NCI-H524 (cell line): ENCODE results near the gene CD7.

Source experiments
- DNase-seq, 2 experiments: peaks; one replicate each; lab custom pipeline; 2025; lab: John Stamatoyannopoulos, UW

CD7 gene

DNA sequence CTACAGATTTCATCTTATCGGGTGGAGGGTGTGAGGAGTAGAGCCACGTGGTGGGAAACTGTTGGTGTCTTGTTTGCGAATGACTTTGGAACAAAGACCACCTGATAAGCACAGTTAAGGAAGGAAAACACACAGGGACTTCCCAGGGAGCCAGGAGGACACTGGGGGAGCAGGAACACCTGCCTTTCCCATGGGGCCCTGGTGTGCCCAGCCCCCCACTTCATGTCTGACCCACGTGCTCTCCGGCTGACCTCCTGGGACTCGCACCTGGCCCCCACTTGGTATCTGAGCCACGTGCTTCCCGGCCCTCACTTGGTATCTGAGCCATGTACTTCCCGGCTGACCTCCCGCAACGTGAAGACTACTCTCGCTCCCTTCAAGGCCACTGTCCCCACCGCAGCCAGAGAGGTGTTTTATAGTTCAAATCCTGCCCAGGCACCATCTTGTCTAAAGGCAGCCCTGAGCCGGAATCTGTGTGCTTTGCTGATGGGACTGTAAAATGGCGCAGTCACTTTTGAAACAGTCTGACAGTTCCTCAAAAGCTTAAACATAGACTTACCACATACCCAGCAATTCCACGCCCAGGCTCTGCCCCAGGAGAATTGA is 38.5 kb downstream of the CD7 start:
- DNase-seq = no peak

- DNase-seq = no peak
Observed at GRCh38 chr17:82278308-82278707, 39.1 kb downstream of the CD7 start.

- DNase-seq = peak in 1 of 2 experiments; percentile 42
Observed at GRCh38 chr17:82277851-82278250, 39.6 kb downstream of the CD7 start.

GRCh38 chr17:82276938-82277337 is 40.5 kb downstream of the CD7 start:
- no peak for DNase-seq

DNA sequence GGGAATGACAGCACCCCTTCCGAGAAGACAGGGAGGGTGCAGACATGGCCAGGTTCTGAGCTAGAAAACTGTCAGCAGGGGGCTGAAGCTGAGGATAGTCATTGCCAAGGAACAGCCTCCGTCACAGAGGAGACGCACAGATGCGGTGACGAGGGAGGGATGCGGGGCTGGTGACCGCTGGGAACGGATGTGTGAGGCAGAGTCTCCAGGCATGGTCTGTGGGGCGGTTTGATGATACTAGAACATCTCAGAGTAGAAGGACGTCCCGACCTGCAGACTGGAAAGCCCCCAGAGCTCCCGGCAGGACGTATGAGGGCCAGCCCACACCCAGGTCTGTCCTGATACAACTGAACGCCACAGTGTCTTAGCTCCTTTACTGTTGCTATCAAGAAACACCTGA is 42.1 kb downstream of the CD7 start:
- DNase-seq = no peak

DNA sequence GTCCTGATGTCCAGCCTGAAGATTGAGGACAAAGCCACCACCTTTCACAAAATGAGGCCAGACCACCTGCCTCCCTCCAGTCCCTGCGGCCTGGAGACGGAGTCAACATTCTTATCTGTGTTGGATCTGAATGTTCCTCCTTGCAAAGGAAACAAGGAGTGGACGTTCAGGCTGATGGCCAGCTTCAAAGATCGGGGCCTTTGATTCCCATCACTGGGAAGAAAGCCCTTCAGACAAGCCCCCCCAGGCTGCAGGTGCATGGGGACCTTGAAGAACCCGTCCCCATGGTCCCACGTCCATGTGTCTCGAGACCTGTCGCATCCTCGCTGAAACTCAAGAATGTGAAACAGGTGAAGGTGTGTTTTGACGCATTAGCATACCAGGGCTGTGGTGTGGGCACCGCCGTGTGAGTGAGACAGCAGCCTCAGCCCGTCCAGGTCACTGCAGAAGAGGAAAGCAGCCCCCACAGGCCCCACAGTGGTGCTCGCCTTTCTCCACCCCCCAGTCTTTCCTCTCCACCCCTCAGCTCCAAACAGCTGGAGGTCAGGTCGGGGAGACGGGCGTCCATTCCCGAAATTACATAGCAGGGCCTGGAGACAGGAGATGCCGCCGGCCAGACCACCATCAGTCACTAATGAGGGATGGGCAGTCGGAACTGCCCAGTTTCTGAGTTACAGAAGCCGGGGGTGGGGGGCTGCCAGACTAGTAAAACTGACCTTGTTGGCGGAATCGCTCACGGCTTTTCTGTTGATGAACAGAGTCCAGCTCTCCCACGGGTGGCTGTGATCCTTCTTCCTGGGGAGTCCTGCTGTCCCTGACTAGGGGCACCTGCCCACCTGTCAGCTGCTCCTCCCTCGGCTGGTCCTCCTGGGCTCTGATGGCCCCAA is 43.0 kb downstream of the CD7 start:
- DNase-seq = no peak

GRCh38 chr17:82273327-82274133 is 43.9 kb downstream of the CD7 start, which contains the start of gene CSNK1D:
CSNK1D (minus strand) TSS chr17:82273700; CDS start chr17:82273381, 319 bp downstream.
- peak; percentile 36 to 53 for DNase-seq

DNA sequence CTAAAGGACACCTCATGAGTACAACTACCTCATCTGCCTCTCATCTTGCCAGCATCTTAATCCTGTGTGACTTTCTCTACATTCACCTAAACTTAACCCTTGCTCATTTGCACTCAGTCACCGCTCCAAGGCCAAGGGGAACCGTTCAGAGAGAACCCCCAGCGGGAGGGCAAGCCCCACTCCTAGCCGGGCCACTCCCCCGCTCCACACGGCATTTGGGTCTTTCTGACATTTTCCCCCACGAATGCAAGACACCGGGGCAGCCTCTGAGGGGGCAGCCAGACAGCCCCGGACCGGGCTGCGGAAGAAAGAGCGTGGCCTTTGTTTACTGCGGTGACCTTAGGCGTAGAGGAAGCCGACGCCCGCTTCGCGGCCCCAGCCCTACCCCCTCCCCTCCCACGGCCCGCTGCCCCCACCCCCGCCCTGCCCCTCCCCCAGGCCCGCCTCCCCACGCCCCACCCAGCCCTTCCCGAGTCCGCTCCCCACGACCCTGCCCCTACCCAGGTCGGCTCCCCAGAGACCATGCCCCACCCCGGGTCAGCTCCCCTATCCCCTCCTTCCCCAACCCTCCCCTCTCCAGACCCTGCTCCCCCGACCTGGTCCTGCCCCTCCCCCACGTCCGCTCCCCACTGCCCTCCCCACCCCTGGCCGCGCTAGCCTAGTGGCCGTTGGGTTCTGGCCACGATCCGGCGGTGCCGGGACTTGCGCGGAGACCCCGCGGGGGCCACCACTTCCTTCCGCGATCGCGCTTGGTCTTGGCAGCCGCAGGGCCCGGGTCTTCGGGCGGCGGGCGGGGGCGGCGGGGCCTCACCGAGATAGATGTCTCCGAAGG is 44.7 kb downstream of the CD7 start:
- DNase-seq = no peak

DNA sequence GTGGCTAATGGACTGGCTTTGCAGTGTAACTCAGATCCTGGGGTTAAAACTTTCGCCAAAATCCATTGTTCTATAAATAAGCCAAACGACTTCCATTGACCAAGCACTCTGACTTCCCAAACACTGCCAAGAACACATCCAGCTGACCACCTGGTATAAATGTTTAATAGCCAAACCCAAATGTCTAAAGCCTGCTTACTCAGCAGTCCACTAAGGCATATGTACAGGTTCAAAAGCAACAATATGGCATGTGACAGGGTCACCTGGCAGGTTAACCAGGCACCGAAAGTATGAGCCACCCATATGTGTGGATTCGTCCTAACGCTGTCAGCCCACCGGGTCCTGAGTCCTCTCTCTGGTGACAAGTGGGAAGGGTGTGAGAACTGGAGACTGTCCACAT is 46.0 kb downstream of the CD7 start:
- DNase-seq = no peak

- DNase-seq = no peak
Observed at GRCh38 chr17:82270651-82271050, 46.8 kb downstream of the CD7 start.

- no peak for DNase-seq
Observed at GRCh38 chr17:82269882-82270500, 47.4 kb downstream of the CD7 start.

- no peak for DNase-seq
Observed at GRCh38 chr17:82269138-82269881, 48.1 kb downstream of the CD7 start.

- no peak for DNase-seq
Observed at GRCh38 chr17:82267575-82268379, 49.6 kb downstream of the CD7 start.

DNA sequence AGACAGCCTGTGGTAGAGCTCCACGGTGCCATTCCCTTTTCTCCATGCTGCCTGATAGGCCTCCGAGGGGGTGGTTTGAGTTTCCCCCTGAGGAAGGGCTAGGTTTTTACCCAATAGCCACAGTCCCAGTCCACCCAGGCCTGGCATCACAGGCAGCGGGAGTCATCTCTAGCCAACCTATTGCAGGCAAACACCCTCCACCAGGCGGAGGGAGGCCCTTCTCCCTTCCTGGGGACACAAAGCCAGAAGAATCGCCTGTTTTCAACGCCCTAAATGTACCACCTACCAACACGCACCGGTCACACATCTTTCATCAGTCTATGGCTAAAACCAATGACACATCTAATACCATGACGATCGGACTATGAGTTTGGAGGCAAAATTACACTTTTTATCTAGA is 51.3 kb downstream of the CD7 start:
- no peak for DNase-seq
